NOMO-1 treated with DMSO at 0.1 percent for 48 hours (cell line): Measurements from ENCODE around the gene SLC26A5.
"Not testable (repeated sequence)": the region's sequence is repeated elsewhere in the genome, so short reads cannot be mapped to it uniquely, and the experiment has no call there.

Experiments used
- DNase-seq: peaks from one replicate; lab custom pipeline; 2025; ENCODE audit not compliant: unreplicated experiment; lab: John Stamatoyannopoulos, UW

The SLC26A5 gene

DNA sequence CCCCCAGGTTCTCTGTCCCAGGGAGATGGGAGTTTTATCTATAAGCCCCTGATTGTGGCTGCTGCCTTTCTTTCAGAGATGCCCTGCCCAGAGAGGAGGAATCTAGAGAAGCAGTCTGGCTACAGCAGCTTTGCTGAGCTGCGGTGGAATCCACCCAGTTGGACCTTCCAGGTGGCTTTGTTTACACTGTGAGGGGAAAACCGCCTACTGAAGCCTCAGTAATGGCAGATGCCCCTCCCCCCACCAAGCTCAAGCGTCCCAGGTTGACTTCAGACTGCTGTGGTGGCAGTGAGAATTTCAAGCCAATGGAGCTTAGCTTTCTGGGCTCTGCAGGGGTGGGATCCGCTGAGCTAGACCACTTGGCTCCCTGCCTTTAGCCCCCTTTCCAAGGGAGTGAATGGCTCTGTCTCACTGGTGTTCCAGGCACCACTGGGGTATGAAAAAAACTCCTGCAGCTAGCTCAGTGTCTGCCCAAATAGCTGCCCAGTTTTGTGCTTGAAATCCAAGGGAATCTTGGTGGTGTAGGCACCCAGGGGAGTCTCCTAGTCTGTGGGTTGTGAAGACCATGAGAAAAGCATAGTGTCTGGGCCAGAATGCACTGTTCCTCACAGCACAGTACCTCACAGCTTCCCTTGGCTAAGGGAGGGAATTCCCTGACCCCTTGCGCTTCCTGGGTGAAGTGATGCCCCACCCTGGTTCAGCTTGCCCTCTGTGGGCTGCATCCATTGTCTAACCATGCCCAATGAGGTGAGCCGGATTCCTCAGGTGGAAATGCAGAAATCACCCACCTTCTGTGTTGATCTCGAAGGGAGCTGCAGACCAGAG is 40.0 kb downstream of the SLC26A5 start:
- not testable (repeated sequence) for DNase-seq

DNA sequence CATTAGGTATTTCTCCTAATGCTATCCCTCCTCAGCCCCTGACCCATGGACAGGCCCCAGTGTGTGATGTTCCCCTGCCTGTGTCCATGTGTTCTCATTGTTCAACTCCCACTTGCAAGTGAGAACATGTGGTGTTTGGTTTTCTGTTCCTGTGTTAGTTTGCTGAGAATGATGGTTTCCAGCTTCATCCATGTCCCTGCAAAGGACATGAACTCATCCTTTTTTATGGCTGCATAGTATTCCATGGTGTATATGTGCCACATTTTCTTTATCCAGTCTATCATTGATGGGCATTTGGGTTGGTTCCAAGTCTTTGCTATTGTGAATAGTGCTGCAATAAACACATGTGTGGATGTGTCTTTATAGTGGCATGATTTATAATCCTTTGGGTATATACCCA is 46.3 kb downstream of the SLC26A5 start:
- DNase-seq = not testable (repeated sequence)

DNA sequence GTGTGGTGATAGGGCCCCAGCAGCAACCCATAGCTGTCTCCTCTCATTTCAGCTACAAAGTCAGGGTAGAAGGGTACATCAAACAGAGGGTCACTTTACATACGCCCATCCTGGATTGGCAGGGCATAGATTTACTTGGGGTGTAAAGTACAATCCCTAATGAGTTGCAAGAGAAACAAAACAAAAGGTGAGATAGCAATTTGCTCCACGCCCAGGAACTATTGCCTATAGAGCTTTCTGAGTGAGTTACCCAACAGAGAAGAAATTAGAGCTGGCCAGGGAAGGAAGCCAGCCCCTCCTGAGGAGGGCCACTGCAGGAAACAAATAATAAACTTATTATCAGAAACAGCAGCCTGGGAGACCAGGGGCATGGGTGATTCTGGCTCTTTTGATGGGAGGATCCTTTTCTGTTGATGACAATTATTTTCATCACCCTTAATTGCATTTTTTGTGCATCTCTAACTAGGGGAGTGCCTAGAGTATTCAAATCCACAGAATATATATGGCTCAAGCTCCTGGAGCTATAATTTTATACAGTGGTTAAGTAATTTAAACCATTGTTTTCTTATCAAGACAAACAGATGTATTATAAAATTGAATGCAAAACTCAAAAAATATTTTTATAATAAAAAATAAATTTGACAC is 47.4 kb downstream of the SLC26A5 start:
- DNase-seq = no peak

DNA sequence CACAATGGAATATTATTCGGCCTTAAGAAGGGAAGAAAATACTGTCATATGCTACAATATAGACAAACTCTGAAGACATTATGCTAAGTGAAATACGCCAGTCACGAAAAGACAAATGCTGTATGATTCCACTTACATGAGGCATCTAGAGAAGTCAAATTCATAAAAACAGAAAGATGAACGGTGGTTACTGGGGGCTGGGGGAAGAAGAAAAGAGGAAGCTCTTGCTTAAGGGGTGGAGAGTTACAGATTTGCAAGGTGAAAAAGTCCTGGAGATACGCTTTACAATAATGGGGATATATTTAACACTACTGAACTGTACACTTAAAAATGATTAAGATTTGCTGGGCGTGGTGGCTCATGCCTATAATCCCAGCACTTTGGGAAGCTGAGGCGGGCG is 49.5 kb downstream of the SLC26A5 start:
- peak; percentile 45 for DNase-seq

DNA sequence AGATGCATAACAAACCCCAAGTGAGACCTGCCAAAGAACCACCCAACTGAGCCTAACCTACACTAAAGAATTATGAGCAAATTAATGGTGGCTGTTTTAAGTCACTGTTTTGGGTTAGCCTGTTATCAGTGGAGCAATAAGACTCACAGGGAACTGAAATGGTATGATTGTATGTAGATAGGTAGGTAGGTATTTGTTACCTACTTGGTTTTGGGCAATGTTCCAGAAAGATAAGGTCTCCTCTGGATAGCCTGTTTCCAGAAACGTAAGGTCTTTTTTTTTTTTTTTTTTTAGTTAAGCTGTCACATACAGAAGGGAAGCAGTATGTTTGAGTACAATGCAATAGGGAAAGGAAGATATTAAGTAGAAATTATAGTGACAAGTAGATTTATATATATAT is 50.9 kb downstream of the SLC26A5 start:
- no peak for DNase-seq

DNA sequence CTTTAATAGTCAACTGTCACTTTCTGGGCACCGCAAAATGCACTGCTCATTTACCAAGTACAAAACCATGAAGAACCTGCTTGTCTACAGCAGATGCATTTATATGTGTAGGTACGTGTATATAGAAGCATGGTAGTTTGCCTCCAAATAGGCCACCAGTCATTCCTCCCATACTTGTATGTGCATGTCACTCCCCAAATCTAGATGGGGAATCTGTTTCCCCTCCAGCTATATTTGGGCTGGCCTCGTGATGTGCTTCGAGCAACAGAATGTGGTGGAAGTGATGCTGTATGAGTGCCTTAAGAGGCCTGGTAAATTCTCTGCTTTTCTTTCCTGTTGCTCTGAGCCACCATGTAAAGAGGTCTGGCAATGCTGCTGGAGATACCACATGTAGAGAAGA is 51.4 kb downstream of the SLC26A5 start:
- no peak for DNase-seq

DNA sequence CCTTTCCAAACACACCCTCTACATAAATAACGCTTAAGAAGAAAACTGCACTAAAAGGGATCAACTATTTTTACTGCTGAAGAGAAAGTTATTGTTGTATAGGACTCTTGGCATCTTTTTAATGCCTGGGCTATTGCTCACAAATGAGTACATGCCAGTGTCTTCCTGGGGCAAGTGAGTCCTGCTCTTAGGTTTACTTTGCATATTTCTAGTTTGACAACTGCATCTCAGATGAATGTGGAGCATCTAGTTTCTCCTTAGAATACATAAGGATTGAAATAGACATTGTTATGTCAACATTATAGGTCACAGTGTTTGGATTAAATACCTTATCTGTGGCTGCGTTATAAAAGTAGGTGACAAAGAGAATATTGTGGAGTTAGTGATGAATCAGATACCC is 54.0 kb downstream of the SLC26A5 start:
- no peak for DNase-seq

DNA sequence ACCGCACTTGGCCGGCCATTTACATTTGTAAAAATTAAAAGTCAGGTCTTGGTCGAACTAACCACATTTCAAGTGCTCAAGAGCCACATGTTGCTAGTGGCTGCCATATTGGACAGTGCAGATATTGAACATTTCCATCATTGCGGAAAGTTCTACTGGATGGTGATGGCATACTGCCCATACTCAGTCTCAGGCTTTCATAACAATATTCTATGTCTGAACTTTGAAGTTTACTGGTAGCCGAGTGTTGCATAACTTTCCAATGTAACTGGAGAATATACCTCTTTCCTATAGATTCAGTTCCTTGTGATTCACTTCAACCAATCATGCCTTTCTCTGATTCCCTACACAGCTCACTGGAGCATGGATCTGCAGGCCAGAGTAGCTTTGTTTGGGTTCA is 54.9 kb downstream of the SLC26A5 start:
- DNase-seq = no peak

DNA sequence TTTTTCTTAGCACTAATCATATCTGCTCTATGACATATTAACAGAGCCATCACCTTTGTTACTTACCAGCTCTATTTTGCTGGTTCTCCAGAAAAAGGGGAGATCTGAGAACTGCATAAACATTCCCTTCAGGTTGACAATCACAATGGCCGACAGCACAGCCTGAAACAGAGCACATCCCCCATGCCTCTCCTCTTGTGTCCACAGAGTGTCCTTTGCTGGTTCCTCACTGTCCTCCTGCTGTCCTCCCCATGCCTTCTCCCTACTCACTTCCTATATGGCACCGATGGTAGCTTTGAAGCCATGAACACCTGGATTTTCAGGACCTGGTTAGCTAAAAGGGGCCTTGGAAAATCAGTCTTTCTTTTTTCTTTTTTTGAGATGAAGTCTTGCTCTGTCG is 56.7 kb downstream of the SLC26A5 start:
- DNase-seq = no peak

DNA sequence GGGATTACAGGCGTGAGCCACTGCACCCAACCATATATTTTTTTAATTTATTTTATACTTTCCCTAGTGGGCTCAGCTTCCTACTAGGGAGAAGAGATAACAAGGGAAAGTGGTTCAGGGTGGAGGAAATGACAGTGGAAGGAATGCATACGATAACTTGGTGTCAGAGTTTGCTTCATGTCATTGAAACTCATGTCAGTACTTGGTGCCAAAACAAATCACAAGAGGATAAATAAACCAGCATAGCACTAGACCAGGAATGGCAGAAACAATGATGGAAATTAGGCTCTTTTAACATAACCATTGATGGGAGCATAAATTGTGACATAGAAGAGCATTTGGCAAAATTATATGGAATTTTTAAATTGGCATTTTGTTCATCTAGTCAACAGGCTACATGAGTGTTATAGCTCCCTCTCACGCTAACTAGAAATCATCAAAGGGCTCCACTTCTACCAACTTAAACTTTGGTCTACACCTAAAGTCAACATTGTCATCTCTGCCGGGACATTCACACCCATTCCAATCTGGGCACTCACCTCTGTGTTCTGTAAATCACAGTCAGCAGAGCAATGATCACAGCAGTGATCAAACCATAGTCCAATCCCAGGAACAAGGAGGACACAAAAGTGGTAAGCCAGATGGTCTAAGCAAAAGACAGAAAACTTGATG is 57.4 kb downstream of the SLC26A5 start:
- no peak for DNase-seq

DNA sequence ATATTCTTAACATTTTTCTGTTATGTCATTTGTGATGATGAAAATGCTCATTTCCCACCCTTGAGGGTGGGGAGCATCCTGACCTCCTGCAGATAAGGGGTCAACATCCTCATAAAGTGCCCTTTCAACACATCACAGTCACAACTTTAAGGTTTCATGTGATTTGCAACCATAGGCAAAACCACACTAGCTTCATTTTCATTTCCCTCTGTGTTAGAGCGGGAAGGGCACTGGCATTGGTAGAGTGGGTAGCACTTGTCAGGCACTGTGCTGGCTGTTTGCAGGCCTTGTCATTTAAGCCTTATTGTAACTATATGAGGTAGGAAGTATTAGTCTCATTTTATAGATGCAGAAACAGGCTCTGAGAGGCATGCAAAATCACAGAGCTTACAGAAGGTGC is 58.8 kb downstream of the SLC26A5 start:
- DNase-seq = no peak

DNA sequence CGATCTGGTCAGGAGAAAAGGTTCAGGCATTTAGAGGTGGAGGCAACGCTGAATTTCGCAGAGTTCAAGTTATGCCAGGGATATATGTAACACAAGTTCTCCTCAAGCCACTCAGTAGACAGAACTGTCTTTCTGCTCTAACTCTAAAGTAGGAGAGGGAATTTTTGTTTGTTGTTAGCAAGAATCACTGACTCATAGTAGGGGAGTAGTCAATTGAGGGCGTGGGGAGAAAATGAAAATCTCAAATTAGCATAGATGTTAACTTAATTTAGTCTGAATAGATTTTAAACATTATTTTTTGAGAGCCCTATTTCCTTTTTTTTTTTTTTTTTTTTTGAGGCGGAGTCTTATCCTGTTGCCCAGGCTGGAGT is 64.0 kb downstream of the SLC26A5 start:
- DNase-seq = no peak

DNA sequence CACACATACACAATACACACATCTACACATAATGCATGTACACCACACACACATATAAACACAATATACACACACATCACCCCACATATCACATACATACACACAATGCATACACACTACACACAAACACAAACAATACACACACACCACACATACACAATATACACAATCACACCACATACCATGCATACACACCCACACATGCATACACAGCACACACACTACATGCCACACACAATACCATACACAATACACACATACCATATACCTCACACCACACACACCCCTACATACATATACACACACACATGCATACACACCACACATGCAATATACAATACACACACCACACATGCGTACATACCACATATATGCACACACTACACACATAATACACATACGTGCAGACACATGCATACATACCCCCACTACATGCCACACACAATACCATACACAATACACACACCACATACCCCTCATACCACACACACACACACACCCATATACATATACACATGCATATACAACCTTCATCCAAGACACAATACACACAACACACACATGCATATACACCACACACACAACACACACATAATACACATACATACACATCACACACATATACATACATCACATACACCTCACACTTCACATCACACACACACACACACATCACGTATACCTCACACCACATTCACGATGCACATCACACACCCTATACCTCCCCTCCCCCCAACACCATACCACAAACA is 64.6 kb downstream of the SLC26A5 start:
- no peak for DNase-seq

DNA sequence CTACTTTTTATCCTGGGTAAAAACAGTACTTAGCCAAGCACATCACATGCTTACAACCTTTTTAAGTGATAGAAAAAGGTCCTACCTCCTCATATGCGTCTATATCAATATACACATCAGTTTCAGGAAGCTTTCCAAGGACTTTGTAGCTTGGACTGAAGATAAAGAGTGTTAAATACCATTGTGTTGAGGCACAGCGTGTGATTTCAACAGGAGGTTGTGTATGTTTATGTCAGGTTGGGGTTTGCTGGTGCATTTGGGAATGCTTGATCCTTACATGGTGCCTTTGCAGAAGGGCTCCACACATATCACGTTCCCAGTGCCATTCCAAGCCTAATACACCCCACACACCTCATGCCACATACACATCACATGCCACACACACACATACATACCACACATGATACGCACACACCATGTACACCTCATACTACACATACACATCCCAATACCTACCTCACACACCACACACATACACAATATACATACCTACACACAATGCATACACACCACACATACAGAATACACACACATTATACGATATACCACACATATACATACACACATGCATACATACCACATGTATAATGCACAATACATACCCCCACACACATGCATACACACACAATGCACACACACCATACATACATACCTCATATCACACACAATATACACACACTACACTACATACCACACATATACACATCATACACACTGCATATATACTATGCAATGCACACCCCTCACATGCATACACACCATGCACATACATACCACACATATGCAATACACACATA is 65.4 kb downstream of the SLC26A5 start:
- no peak for DNase-seq

DNA sequence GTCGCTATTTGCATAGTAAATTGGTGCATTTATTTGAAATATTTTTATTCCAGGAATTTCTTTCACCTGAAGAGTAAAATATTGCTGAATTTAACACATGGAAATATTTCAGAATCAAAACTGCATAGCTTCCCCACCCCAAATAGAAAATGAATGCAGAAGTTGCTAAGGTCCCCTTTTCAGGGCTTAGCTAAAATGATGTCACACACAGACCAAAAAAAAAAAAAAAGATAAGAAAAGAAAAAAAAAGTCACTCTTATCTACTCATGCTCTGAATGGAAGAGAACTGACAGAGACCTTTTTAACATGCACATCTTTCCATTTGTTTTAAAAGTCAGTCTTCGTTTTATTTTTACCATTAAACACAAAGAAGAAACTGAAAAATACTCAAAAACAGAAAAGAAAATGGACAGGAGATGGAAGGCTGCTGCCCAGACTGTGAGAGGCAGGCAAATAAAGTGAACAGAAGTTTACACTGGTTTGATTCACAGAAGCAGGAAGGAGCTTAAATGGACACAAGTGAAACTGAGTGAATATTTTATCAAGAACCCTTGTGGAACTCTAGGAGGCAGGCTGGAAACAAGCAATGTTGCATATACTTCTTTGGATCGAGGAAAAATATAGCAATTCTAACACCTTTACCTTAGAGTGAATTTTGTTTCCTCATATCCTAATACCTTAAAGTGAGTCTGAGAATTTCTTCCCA is 66.6 kb downstream of the SLC26A5 start:
- peak; percentile 21 for DNase-seq

DNA sequence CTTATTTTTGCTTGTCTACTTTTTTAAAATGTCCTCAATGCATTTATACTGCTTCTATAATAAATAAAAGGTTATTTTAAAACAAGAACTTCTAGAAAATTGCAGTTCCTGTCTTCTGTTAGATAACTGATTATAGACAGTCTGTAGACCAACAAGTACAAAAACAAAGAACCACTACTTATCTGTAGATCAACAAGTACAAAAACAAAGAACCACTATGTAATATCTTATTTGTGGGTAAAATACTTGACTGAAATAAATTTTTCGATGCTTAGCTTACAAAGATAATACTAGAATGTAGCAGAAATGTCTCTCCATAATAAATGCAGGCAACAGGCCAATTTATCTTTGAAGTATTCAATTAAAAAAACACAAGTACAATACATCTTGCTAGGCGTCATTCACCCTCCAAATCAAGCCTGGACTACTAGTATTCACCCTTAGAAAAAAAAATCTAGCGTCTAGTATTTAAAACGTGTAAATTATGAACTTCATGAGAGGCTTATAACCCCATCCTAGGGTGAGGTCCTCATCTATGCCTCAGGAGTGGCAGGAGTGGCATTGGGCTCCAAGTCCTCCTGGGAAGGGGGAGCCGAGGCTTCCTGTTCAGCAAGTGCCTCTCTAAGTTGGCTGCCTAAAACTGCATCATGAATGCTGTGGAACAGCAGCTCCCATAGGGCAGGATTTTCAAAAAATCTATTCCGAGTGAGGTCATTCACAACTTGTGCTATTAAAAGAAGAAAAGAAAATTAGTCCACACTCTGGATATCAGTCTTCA is 72.0 kb downstream of the SLC26A5 start:
- no peak for DNase-seq

DNA sequence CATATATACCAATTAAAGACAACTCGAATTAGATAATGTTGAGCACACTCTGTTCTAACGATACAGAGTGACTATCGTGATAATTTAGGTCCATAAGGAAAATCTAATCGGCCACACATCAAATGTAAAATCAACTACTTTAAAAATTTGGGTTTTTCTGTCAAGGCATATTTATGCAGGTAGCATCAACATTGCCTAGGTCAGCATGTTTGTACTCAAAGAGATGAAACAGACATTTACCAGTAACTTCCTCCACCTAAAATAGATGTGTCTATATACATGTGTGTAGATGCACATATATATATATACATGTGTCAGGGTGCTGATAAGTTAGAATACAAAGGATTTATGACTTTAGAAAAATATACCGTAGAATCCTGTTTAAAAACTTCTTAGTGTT is 76.6 kb downstream of the SLC26A5 start:
- no peak for DNase-seq

DNA sequence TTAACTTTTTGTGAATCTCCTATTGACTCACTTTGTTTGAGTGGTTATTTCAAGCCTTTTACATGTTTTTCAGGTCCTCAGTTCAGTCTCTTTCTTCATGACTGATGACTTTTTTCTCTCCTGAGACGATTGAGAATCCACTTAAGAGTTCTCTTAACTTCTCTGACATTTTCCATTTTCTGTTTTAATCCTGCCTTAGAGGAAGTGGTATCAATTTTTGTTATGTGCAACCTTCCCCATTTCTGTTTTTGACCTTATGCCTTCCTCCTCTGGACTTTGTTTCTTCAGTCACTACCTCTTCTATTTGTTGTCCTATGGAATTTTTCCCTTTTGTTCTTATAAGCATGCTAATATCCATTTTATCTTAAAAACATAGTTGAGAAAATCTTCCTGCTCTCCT is 96.2 kb downstream of the SLC26A5 start:
- DNase-seq = peak; percentile 19

DNA sequence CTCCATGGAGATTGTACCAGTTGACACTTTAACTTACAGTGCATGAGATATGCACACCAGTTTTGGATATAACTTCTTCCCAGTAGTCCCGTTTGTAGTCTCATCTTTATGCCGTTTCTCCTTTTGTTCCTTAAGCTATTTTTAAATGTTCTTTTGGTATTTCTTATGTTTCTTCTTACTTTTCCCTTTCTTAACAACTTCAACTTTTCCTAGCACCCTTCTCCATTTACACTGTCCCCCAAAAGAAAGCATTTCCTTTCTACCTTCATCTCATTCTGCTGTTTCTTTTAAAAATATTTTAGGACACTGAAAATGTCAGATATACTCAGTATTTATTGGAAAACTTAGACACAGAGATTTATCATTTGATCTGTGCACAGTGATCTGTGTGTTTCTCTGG is 97.0 kb downstream of the SLC26A5 start:
- DNase-seq = no peak
